ENCODE results near the gene KSR1. TPM values are rescaled to one million over a fixed set of nuclear protein-coding genes. Genes with fewer than 3 reads are reported as not detected.

The KSR1 gene
- total RNA-seq, 1 experiment from 2014 or later, result 88.9 TPM

DNA sequence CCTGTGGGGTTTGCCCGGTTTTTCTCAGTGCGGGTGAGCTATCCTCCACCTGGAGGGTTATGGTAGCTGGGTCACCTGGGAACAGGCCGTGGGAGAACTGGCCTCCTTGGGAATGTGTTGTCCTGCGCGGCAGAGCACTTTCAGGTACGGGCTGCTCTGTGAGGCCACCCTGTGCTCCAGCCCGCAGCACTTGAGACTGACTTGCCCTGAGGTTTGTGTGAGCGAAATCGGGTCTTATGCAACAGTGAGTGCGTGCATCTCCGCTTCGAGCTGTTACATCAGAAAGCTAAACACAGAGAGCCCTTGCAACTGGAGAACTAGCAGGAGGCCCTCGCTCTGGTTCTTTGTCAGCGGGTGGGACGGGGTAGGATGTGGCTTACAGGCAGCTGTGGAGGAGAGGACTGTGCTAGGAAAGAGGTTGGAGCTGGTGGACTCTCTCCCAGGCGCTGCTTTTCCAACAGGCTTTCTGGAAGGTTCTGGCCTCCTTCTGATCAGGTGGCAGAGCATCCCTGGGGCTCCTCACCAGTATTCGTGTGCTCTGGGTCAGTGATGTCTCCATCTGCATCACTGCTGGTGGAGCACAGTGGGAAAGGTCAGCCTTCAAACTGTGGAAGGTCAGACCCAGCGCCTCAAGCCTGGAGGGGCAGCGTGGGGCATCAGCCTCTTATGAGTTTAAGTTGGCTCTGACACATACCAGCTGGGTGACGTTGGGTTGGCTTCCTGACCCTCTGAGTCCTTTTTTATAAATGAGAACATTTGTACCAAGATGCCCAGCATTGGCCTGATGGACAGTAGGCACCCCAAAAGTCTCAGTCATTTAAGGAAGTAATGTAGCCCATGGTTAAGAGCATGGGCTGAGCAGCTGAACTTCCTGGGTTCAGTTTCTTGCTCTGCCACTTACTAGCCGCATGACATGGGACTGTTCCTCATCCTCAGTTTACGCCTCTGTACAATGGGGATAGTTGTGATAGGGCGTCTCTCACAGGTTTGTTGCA lies 76.3 kb downstream of the KSR1 start:
- Histone ChIP-seq H3K36me3 (ENCODE audit: control insufficient read depth, insufficient read depth, low read length) (no peaks in the 10 kb centered on the region), H3K9me3 (no peaks in the 10 kb centered on the region), H3K4me1 (peaks cover 65% of the 10 kb centered on the region), H3K27me3 (replicated peaks; ENCODE audit: control insufficient read depth, insufficient read depth, low read length) (no peaks in the 10 kb centered on the region), H3K4me3 (ENCODE audit: low read depth, low read length) (no peak overlapping the region)
- H3K27ac Mint-ChIP-seq (ENCODE audit: unreplicated experiment), result peak overlapping the region; percentile 90
- intact Hi-C loops (cut with micrococcal nuclease; ENCODE audit: unreplicated experiment), result loop anchor here (5.0 kb wide), 1 partner anchor 70 kb away; no protein-coding TSS in a partner anchor
- ChIA-PET CTCF (interaction anchor here (1.0 to 4.0 kb wide), 4 partner anchors 20 to 49 kb away, joined by 3 to 24 read pairs (median 4); no protein-coding TSS in a partner anchor), POLR2A (interaction anchor here (1.2 kb wide), 1 partner anchor 77 kb away, joined by 4 read pairs; the partner anchor contains the start of gene KSR1)
- BruUV-seq (replicated peaks), result no TSS peak
- H3K36me3 Mint-ChIP-seq (ENCODE audit: insufficient read depth, unreplicated experiment), result peaks cover 15% of the 10 kb centered on the region
- TF ChIP-seq, protein P1, sequence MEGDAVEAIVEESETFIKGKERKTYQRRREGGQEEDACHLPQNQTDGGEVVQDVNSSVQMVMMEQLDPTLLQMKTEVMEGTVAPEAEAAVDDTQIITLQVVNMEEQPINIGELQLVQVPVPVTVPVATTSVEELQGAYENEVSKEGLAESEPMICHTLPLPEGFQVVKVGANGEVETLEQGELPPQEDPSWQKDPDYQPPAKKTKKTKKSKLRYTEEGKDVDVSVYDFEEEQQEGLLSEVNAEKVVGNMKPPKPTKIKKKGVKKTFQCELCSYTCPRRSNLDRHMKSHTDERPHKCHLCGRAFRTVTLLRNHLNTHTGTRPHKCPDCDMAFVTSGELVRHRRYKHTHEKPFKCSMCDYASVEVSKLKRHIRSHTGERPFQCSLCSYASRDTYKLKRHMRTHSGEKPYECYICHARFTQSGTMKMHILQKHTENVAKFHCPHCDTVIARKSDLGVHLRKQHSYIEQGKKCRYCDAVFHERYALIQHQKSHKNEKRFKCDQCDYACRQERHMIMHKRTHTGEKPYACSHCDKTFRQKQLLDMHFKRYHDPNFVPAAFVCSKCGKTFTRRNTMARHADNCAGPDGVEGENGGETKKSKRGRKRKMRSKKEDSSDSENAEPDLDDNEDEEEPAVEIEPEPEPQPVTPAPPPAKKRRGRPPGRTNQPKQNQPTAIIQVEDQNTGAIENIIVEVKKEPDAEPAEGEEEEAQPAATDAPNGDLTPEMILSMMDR (IDR thresholded peaks at IDR 0.05; ENCODE audit: insufficient read depth in 1 of 2, low read depth in 1 of 2, low read length in 1 of 2, severe bottlenecking in 1 of 2, unreplicated experiment in 1 of 2), result no peak
- DNase-seq, result peak; percentile 78 to 85
- peaks cover 75% of the 10 kb centered on the region for H3K4me1 Mint-ChIP-seq (ENCODE audit: low read depth, unreplicated experiment)
- no peaks in the 10 kb centered on the region for H3K9me3 Mint-ChIP-seq (ENCODE audit: unreplicated experiment)
- peak overlapping the region; percentile 15 for H3K4me3 Mint-ChIP-seq (ENCODE audit: unreplicated experiment)
- no peaks in the 10 kb centered on the region for H3K27me3 Mint-ChIP-seq (ENCODE audit: insufficient read depth, unreplicated experiment)

DNA sequence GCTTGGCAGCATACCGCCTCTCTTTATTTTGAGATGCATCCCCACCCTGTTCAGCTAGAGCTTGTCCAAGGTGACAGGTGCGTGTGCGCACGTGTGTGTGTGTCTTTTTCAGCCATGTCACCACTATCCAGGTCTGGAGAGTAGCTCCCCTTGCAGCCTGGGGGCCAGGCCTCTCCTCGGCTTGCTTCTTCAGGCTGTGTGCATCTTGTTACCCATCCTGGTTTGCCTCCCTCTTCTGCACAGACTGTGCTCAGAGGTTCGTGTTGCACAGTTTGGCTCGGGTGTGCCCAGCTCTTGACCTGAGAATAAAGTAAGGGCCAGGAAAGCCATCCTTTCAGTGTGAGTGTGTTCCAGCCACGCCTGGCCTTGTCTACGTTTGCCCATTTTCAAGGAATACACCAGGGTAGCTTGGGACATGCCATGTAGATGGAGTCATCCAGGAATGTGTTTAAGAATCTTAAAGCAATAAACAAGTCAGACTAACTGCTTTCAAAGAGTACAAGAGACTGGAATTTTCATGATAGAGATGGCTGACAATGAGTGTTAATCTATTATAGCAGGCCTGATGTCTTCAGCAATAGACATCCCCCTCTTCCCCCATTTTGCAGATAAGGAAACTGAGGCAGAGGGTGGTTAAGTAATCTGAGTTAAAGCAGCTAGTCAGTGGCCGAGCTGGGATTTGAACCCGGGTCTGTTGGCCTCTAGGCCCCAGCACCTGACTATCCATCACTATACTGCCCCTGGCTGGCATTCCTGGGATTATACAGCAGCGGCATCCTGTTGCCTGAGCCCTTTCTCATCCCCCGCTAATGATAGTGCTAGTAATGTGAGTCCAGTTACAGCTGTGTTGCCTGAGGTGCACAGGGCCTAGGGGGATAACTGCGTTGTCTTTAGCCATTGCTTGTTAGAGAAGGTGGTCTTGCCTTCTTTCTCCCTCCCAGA lies 77.9 kb downstream of the KSR1 start:
- ChIA-PET POLR2A (interaction anchor here (0.6 kb wide), 1 partner anchor 13 kb away, joined by 4 read pairs; no protein-coding TSS in a partner anchor), CTCF (interaction anchor here (0.9 to 4.0 kb wide), 8 partner anchors 9 to 106 kb away, joined by 3 to 24 read pairs (median 4); partner anchors contain the start of gene KSR1)
- Mint-ChIP-seq H3K36me3 (ENCODE audit: insufficient read depth, unreplicated experiment) (peaks cover 16% of the 10 kb centered on the region), H3K9me3 (ENCODE audit: unreplicated experiment) (no peaks in the 10 kb centered on the region), H3K27me3 (ENCODE audit: insufficient read depth, unreplicated experiment) (no peaks in the 10 kb centered on the region), H3K4me3 (ENCODE audit: unreplicated experiment) (peak overlapping the region; percentile 2), H3K27ac (ENCODE audit: unreplicated experiment) (peak overlapping the region; percentile 90), H3K4me1 (ENCODE audit: low read depth, unreplicated experiment) (peaks cover 74% of the 10 kb centered on the region)
- H3K27me3 ChIP-seq (replicated peaks; ENCODE audit: control insufficient read depth, insufficient read depth, low read length), result no peaks in the 10 kb centered on the region
- TF ChIP-seq, protein P1 (IDR thresholded peaks at IDR 0.05; ENCODE audit: insufficient read depth in 1 of 2, low read depth in 1 of 2, low read length in 1 of 2, severe bottlenecking in 1 of 2, unreplicated experiment in 1 of 2), result no peak
- H3K36me3 ChIP-seq (ENCODE audit: control insufficient read depth, insufficient read depth, low read length), result no peaks in the 10 kb centered on the region
- intact Hi-C loops (cut with micrococcal nuclease; ENCODE audit: unreplicated experiment), result loop anchor here (2.0 to 5.0 kb wide), 2 partner anchors 68 to 77 kb away; partner anchors contain the start of gene KSR1
- H3K4me1 ChIP-seq, result peaks cover 65% of the 10 kb centered on the region
- no peak overlapping the region for H3K4me3 ChIP-seq (ENCODE audit: low read depth, low read length)
- H3K9me3 ChIP-seq, result no peaks in the 10 kb centered on the region
- DNase-seq, result peak; percentile 66 to 78
- BruUV-seq (replicated peaks), result no TSS peak

Measured in Caco-2 (cell line).